COLO829 (cell line): Measurements from ENCODE around the gene CCNI.

Experiments
- DNase-seq: peaks from one replicate; pipeline ENCODE4 v3.0.0; 2012; ENCODE audit warnings: low spot score

Gene CCNI

GRCh38 chr4:77003400-77003799 lies 72.4 kb downstream of the CCNI start:
- DNase-seq = no peak

- no peak for DNase-seq
These were observed 73.3 kb downstream of the CCNI start for GRCh38 chr4:77002321-77003107.

- DNase-seq = peak; percentile 65
These were observed 73.9 kb downstream of the CCNI start for GRCh38 chr4:77001907-77002306.

- DNase-seq = no peak
These were observed 77.4 kb downstream of the CCNI start for GRCh38 chr4:76998251-76998901.

GRCh38 chr4:76997532-76997931 lies 78.3 kb downstream of the CCNI start:
- no peak for DNase-seq
